ENCODE data around the gene CYP2W1.

DNA sequence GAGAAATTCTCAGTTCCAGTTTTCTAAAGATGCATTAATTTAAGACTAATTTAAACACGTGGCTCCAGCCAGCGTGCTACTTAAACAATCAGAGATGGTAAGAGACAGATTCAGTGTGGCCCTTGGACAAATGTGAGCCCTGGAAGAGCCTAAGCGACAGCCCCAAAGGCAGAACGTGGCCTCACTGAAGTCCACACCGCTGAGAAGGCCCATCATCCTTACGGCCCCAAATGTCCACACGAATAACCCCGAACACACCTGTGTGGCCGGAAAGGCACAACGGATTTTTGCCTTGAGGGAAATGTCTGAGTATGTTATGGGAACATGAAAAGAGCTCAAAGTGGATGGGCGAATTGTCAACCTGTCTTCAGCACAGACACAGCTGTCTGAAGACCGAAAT lies 10.9 kb upstream of the CYP2W1 start:
- TF ChIP-seq, protein P1, sequence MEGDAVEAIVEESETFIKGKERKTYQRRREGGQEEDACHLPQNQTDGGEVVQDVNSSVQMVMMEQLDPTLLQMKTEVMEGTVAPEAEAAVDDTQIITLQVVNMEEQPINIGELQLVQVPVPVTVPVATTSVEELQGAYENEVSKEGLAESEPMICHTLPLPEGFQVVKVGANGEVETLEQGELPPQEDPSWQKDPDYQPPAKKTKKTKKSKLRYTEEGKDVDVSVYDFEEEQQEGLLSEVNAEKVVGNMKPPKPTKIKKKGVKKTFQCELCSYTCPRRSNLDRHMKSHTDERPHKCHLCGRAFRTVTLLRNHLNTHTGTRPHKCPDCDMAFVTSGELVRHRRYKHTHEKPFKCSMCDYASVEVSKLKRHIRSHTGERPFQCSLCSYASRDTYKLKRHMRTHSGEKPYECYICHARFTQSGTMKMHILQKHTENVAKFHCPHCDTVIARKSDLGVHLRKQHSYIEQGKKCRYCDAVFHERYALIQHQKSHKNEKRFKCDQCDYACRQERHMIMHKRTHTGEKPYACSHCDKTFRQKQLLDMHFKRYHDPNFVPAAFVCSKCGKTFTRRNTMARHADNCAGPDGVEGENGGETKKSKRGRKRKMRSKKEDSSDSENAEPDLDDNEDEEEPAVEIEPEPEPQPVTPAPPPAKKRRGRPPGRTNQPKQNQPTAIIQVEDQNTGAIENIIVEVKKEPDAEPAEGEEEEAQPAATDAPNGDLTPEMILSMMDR (IDR thresholded peaks at IDR 0.05): no peak
- no peak for TF ChIP-seq POLR2AphosphoS5 (IDR thresholded peaks at IDR 0.05)

Measured in prostate gland (tissue), 2 donors.